OCI-LY1 (cell line): ENCODE data around the gene ZFTA.

ENCODE experiments used
- H2AFZ ChIP-seq: fragments of 200-600 bp; sonication (generic), shearing (Covaris generic); 2 replicates; pipeline ENCODE4 v1.6.0; 2014; ENCODE audit warnings: antibody characterized with exemption, mild to moderate bottlenecking, low read length
- H3F3A ChIP-seq: fragments of 200-600 bp; sonication (generic), shearing (Covaris generic); 2 replicates; pipeline ENCODE4 v1.6.0; 2014; ENCODE audit warnings: mild to moderate bottlenecking, antibody characterized with exemption, low read length, moderate library complexity; ENCODE audit not compliant: insufficient read depth
- H3K27ac ChIP-seq: fragments of 200-600 bp; sonication (generic); 2 replicates; pipeline ENCODE4 v1.5.1; 2014; ENCODE audit warnings: low read length, mixed run types, mild to moderate bottlenecking, low read depth; ENCODE audit not compliant: poor library complexity, severe bottlenecking
- H3K27me3 ChIP-seq: fragments of 200-600 bp; sonication (generic); 2 replicates; pipeline ENCODE4 v1.6.0; 2014; ENCODE audit warnings: antibody characterized with exemption, mild to moderate bottlenecking, low read length, moderate library complexity; ENCODE audit not compliant: insufficient read depth
- H3K36me3 ChIP-seq: fragments of 200-600 bp; sonication (generic); 2 replicates; pipeline ENCODE4 v1.6.1; 2014; ENCODE audit warnings: mild to moderate bottlenecking, antibody characterized with exemption, low read length, moderate library complexity, mixed read lengths; ENCODE audit not compliant: insufficient read depth
- H3K4me1 ChIP-seq: fragments of 200-600 bp; sonication (generic); 2 replicates; pipeline ENCODE4 v1.5.1; 2014; ENCODE audit warnings: mild to moderate bottlenecking, low read length, moderate library complexity; ENCODE audit not compliant: insufficient read depth, severe bottlenecking
- H3K4me2 ChIP-seq: fragments of 200-600 bp; sonication (generic), shearing (Covaris generic); 2 replicates; pipeline ENCODE4 v1.6.1; 2014; ENCODE audit warnings: low read length
- H3K4me3 ChIP-seq: fragments of 200-600 bp; sonication (generic); 2 replicates; pipeline ENCODE4 v1.5.1; 2014; ENCODE audit warnings: low read length, low read depth, mild to moderate bottlenecking, mixed read lengths; ENCODE audit not compliant: poor library complexity, severe bottlenecking
- H3K79me2 ChIP-seq: fragments of 200-600 bp; shearing (Covaris generic); 2 replicates; pipeline ENCODE4 v1.6.1; 2016; ENCODE audit warnings: mixed run types, low read length, mixed read lengths; ENCODE audit not compliant: insufficient read depth
- H3K9ac ChIP-seq: fragments of 200-600 bp; sonication (generic), shearing (Covaris generic); 2 replicates; pipeline ENCODE4 v1.6.1; 2014; ENCODE audit warnings: mild to moderate bottlenecking, low read length, mixed read lengths
- H3K9me2 ChIP-seq: fragments of 200-600 bp; sonication (generic), shearing (Covaris generic); 2 replicates; pipeline ENCODE4 v1.6.1; 2014; ENCODE audit warnings: low read depth, mild to moderate bottlenecking, low read length, mixed read lengths
- H3K9me3 ChIP-seq: fragments of 200-600 bp; shearing (Covaris generic); 2 replicates; pipeline ENCODE4 v1.6.1; 2014; ENCODE audit warnings: low read length, mixed read lengths
- H4K20me1 ChIP-seq: fragments of 200-600 bp; sonication (generic), shearing (Covaris generic); 2 replicates; pipeline ENCODE4 v1.6.0; 2016; ENCODE audit warnings: mild to moderate bottlenecking, low read length; ENCODE audit not compliant: insufficient read depth
- EZH2 ChIP-seq: fragments of 200-600 bp; sonication (generic), shearing (Covaris generic); IDR thresholded peaks from 2 replicates; pipeline ENCODE4 v1.8.0; 2017; ENCODE audit warnings: borderline replicate concordance, mixed run types, mild to moderate bottlenecking, antibody characterized with exemption, low read length, moderate library complexity, mixed read lengths
- TF ChIP-seq, protein P1 (sequence below): fragments of 200-600 bp; sonication (generic), shearing (Covaris generic); IDR thresholded peaks from 2 replicates; pipeline ENCODE4 v1.5.1; 2017; ENCODE audit warnings: mild to moderate bottlenecking, antibody characterized with exemption, low read length, moderate library complexity, mixed read lengths

The ZFTA gene

DNA sequence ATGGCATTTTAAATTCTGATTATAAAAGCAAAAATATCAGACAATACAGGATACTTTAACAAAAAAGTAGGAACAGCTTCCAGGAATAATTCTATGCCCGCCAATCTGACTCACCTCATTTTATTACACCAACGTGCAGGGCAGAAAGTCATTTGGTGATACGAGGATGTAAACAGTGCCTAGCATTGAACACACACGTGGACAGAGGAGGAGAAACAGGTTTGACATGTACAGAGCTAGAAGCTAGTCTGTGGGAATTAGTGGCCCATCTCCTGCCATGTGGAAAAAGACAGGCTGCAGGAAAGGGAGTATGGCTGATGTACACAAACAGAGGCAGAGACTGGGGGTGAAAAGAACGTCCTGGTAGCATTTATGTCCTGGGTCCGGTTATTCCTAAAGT lies 35.7 kb upstream of the ZFTA start:
- Histone ChIP-seq H2AFZ (no peak overlapping the region), H3K4me1 (peaks cover 5% of the 10 kb centered on the region), H4K20me1 (no peaks in the 10 kb centered on the region), H3K27me3 (0 out of 2 replicates have a peak, but pooled peaks cover 6% of the 10 kb centered on the region), H3K4me2 (no peak overlapping the region), H3F3A (no peaks in the 10 kb centered on the region), H3K9ac (no peak overlapping the region), H3K4me3 (no peak overlapping the region), H3K79me2 (no peaks in the 10 kb centered on the region), H3K9me3 (no peaks in the 10 kb centered on the region), H3K9me2 (no peaks in the 10 kb centered on the region), H3K27ac (no peak overlapping the region), H3K36me3 (no peaks in the 10 kb centered on the region)
- no peak for TF ChIP-seq EZH2
- TF ChIP-seq, protein P1, sequence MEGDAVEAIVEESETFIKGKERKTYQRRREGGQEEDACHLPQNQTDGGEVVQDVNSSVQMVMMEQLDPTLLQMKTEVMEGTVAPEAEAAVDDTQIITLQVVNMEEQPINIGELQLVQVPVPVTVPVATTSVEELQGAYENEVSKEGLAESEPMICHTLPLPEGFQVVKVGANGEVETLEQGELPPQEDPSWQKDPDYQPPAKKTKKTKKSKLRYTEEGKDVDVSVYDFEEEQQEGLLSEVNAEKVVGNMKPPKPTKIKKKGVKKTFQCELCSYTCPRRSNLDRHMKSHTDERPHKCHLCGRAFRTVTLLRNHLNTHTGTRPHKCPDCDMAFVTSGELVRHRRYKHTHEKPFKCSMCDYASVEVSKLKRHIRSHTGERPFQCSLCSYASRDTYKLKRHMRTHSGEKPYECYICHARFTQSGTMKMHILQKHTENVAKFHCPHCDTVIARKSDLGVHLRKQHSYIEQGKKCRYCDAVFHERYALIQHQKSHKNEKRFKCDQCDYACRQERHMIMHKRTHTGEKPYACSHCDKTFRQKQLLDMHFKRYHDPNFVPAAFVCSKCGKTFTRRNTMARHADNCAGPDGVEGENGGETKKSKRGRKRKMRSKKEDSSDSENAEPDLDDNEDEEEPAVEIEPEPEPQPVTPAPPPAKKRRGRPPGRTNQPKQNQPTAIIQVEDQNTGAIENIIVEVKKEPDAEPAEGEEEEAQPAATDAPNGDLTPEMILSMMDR: no peak

GRCh38 chr11:63802637-63803414 lies 34.3 kb upstream of the ZFTA start:
- Histone ChIP-seq H3K36me3 (no peaks in the 10 kb centered on the region), H3K27ac (no peak overlapping the region), H3F3A (no peaks in the 10 kb centered on the region), H4K20me1 (no peaks in the 10 kb centered on the region), H3K9ac (no peak overlapping the region), H2AFZ (0 out of 2 replicates have a peak overlapping the region, but pooled peaks have one; percentile 2), H3K4me3 (no peak overlapping the region), H3K9me3 (no peaks in the 10 kb centered on the region), H3K79me2 (no peaks in the 10 kb centered on the region), H3K27me3 (0 out of 2 replicates have a peak, but pooled peaks cover 6% of the 10 kb centered on the region), H3K9me2 (no peaks in the 10 kb centered on the region), H3K4me1 (peaks cover 5% of the 10 kb centered on the region), H3K4me2 (no peak overlapping the region)
- TF ChIP-seq EZH2: no peak
- TF ChIP-seq, protein P1: no peak

- Histone ChIP-seq H3K9me3 (no peaks in the 10 kb centered on the region), H3K4me3 (no peak overlapping the region), H3F3A (no peaks in the 10 kb centered on the region), H3K9ac (no peak overlapping the region), H2AFZ (no peak overlapping the region), H3K27ac (no peak overlapping the region), H3K36me3 (no peaks in the 10 kb centered on the region), H3K27me3 (peaks cover 12% of the 10 kb centered on the region; the same call in 1 of the 2 replicates), H3K4me2 (no peak overlapping the region), H4K20me1 (no peaks in the 10 kb centered on the region), H3K4me1 (peaks cover 5% of the 10 kb centered on the region), H3K79me2 (no peaks in the 10 kb centered on the region), H3K9me2 (no peaks in the 10 kb centered on the region)
- TF ChIP-seq, protein P1: no peak
- no peak for TF ChIP-seq EZH2
Observed at GRCh38 chr11:63800921-63801320, 32.3 kb upstream of the ZFTA start.
